GM21717 (cell line): ENCODE measurements around the gene SRPK2.
"Not testable (repeated sequence)": the region's sequence is repeated elsewhere in the genome, so short reads cannot be mapped to it uniquely, and the experiment has no call there.

Experiments used
- ATAC-seq: cut with Tn5 transposase; IDR thresholded peaks from one replicate; pipeline ENCODE4 v1.9.1; 2021; ENCODE audit warnings: mild to moderate bottlenecking, moderate library complexity; ENCODE audit not compliant: unreplicated experiment

The SRPK2 gene

DNA sequence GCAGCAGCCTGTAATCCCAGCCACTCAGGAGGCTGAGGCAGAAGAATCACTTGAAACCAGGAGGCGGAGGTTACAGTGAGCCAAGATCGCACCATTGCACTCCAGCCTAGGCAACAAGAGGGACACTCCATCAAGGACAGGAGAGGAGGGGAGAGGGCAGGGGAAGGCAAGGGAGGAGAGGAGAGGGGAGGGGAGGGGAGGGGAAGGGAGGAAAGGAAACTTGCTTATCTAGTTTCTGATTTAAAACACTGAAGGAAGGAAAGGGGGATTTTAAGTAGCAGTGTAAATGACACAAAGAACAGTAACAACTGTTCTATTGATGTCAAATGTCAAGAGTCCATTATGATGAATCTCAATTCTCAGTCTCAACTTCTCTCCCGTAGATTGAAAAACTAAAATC is 43.7 kb downstream of the SRPK2 start:
- no peak for ATAC-seq

- no peak for ATAC-seq
Observed at GRCh38 chr7:105339404-105340323, 49.1 kb downstream of the SRPK2 start.

DNA sequence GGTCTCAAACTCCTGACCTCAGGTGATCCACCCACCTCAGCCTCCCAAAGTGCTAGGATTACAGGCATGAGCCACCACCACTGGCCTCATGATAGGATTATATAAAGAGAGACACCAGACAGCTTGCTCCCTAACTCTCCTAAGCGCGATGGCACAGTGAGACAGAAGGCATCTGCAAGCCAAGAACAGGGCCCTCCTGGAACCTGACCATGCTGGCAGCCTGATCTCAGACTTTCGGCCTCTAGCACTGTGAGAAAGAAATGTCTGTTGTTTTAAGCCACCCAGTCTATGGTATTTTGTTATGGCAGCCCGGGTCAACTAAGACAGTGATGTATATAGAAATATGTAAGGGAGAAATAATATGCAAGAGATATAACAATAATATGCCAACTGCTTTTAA is 51.2 kb downstream of the SRPK2 start:
- ATAC-seq = no peak

DNA sequence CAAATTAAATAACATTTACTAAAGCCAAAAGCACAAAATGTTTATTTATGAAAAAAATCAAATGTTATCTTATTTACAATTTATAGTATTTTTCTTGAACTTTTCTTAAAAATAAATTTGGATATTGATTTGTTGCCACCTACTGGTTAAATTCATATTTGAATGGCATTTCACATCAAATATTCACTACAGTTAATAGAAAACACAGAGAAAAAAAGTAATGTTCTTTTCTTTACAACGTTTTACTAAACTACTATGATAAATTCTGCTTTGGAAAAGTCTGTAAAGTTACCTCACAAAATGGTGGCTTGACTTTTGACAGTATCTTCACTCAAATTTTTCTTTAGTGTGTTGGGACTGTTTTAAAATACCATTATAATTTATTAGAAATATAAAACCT is 52.7 kb downstream of the SRPK2 start:
- ATAC-seq = no peak

DNA sequence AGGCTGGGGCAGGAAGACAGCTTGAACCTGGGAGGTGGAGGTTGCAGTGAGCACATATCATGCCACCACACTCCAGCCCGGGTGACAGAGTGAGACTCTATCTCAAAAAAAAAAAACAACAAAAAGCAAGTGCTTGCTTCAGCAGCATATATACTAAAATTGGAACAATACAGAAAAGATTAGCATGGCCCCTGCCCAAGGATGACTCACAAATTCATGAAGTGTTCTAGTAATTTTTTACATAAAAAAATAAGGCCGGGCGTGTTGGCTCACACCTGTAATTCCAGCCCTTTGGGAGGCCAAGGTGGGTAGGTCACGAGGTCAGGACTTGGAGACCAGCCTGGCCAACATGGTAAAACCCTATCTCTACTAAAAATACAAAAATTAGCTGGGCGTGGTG is 56.1 kb downstream of the SRPK2 start:
- not testable (repeated sequence) for ATAC-seq

DNA sequence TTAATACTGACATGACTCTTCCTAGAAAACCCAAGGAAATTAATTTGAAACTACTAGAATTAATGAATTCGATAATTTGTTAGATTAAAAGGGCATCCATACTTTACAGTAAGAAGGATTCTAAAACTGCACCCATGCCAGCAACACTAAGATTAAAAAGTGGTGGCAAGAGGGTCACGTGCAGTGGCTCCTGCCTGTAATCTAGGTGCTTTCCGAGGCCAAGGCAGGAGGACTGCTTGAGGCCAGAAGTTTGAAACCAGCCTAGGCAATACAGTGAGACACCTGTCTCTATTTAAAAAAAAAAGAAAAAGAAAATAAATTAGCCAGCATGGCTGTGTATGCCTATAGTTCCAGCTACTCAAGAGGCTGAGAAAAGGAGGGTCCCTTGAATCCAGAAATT is 58.2 kb downstream of the SRPK2 start:
- no peak for ATAC-seq

GRCh38 chr7:105327201-105327600 is 61.5 kb downstream of the SRPK2 start:
- no peak for ATAC-seq

DNA sequence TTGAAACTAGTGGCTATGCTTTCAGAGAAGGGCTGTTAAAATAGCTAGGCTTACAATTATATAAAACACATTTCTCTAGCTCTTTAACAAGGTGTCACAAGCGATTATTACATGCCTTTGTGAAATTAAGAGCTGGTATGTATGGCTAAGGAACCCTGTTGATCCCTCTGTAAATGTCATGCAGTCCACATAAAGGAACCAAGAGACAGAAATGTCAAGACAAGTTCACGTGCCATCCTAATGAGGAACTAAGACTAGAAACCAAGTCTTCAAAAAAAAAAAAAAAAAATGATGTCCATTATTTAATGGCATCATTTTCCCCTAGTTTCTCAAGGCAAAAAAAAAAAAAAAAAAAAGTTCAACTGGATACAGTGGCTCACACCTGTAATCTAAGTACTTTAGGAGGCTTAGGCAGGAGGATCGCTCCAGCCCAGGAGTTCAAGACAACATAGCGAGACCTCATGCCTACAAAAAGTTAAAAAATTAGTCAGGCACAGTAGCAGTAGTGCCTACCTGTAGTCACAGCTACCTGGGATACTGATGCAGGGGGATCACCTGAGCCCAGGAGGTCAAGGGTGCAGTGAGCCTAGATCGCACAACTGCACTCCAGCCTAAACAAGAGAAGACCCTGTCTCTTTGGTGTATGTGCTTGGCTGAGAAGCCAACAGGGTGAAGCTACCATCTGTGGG is 63.4 kb downstream of the SRPK2 start:
- peak; percentile 67 for ATAC-seq

- ATAC-seq = not testable (repeated sequence)
Observed at GRCh38 chr7:105324606-105325005, 64.1 kb downstream of the SRPK2 start.

DNA sequence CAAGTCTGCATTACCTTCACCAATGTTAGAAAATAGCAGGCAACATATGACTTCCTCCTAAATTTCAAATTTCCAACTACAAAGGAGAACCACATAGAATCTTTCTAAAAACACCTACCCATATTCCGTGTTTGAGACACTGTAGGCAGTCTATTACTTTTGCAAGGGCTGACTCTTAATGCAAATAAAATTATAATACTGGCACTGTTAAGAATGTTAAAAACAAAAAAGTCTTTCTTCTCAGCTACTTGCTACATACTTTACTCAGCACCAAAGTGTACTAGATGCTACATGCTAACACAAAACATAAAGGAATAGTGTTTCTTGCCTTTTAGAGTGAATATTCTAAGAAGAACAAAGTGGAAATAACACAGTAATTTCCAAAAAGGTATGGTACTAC is 65.4 kb downstream of the SRPK2 start:
- no peak for ATAC-seq

DNA sequence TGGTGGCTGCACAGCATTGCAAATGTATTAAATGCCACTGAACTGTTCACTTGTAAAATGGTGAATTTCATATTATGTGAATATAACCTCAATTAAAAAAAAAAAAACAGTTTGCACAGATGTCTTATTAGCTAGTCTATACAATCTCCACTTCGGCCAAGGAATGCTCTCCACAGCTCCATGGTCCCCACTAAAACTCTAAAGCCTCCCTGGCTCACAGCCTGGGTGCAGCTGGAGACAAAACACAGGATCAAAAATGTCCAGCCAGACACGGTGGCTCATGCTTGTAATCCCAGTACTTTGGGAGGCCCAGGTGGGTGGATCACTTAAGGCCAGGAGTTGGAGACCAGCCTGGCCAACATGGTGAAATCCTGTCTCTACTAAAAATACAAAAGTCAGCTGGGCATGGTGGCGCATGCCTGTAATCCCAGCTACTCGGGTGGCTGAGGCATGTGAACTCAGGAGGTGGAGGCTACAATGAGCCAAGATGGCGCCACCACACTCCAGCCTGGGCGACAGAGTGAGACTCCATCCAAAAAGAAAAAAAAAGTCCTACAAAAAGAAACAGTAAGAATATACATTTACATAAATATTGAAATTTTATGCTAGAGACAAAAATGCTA is 66.0 kb downstream of the SRPK2 start:
- no peak for ATAC-seq

GRCh38 chr7:105321754-105322455 is 66.8 kb downstream of the SRPK2 start:
- ATAC-seq = no peak

DNA sequence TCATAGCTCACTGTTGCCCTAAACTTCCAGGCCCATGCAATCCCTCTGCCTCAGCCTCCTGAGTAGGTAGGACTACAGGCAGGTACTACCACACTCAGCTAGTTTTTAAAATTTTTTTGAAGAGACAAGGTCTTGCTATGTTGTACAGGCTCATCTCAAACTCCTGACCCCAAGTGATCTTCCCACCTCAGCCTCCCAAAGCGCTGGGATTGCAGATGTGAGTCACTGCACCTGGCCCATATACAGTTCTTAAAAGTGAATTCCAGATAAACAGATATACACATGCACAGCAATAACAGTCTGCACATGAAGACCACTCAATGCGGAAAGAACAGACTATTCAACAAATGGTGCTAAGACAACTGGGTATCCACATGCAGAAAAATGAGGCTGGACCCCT is 67.8 kb downstream of the SRPK2 start:
- no peak for ATAC-seq

DNA sequence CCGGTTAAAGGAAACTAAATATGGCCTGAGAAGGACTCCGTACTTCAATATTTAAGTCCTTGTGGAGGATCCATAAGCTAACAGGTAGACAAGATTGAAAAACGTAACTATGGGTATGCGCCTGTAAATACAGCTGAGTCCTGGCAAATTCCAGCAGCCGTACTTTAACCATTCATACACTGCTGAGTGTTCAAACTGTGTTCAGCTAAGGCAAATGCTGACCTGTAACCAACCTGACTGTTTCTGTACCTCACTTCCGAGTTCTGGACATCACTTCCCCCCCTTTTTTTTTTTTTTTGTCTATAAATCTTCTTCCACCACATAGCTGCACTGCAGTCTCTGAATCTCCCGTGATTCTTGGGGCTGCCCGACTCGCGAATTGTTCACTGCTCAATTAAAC is 69.1 kb downstream of the SRPK2 start:
- ATAC-seq = no peak

DNA sequence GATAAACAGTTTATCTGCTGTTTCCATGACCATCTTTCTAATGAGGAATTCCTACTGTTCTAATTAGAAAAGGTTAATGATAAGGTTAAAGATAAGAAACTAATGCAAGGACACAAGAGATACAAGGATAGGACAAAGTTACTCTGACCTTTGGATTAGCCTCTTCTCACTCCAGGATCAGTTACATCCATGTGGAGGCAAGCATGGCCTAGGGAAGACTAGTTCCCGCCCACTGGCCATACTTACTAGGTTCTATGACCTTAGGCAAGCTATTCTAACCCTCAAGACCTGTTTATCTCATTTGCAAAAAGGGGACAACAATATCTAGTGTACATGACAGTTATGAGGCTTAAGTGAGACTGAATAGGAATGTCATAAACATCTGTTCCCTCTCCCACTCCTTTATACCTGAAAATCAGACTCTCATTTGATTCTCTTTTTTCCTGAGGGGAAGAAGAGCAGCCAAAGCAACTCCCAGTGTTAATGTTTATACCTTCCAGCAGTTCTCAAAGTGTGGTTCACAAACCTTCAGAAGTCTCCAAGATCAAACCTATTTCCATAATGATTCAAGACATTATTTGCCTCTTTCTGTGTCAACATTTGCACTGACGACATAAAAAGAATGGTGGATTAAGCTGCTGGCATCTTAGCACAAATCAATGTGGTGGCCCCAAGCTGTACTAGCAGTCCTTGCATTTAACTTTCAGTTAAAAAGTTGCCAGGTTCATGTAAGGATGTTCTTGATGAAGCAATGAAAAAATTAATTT is 72.0 kb downstream of the SRPK2 start:
- ATAC-seq = no peak

DNA sequence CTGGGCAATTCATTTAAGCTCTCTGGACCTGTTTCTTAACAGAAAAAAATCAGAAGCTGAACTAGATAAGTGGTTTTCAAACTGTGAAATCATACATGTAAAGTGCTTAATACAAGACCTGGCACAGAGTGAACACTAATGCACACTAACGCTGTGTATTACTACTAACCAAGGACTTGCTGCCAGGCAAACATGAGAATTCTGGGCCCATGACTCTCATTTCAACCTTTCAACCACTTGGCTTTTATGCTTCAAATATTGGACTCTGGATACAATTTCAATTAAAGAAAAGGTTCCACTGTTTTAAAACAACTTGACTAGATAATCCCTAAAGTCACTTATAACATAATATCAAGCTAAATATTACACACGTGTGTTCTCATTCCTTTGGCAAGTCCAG is 73.4 kb downstream of the SRPK2 start:
- no peak for ATAC-seq

- no peak for ATAC-seq
Observed at GRCh38 chr7:105309235-105310169, 79.2 kb downstream of the SRPK2 start.

- no peak for ATAC-seq
Observed at GRCh38 chr7:105307163-105307672, 81.5 kb downstream of the SRPK2 start.

- no peak for ATAC-seq
Observed at GRCh38 chr7:105306298-105306748, 82.4 kb downstream of the SRPK2 start.
